ENCODE results near the gene DUSP10.

The DUSP10 gene

GRCh38 chr1:221717485-221717853 is 24.4 kb downstream of the DUSP10 start:
- no peak for TF ChIP-seq CTCF (IDR thresholded peaks at IDR 0.05; ENCODE audit: low read depth, low read length)
- no peak for DNase-seq
- H3K27ac ChIP-seq: no peak overlapping the region
- H3K9me3 ChIP-seq (ENCODE audit: severe bottlenecking): no peaks in the 10 kb centered on the region
- no peaks in the 10 kb centered on the region for H3K36me3 ChIP-seq
- no peaks in the 10 kb centered on the region for H3K27me3 ChIP-seq (ENCODE audit: insufficient read depth, low read depth, severe bottlenecking)
- H3K4me3 ChIP-seq (ENCODE audit: low read depth, low read length): no peak overlapping the region

GRCh38 chr1:221716713-221717484 is 25.0 kb downstream of the DUSP10 start:
- DNase-seq: no peak
- Histone ChIP-seq H3K27me3 (ENCODE audit: insufficient read depth, low read depth, severe bottlenecking) (no peaks in the 10 kb centered on the region), H3K9me3 (ENCODE audit: severe bottlenecking) (no peaks in the 10 kb centered on the region), H3K27ac (no peak overlapping the region), H3K36me3 (no peaks in the 10 kb centered on the region), H3K4me3 (ENCODE audit: low read depth, low read length) (no peak overlapping the region)
- no peak for TF ChIP-seq CTCF (IDR thresholded peaks at IDR 0.05; ENCODE audit: low read depth, low read length)

- Histone ChIP-seq H3K9me3 (ENCODE audit: severe bottlenecking) (no peaks in the 10 kb centered on the region), H3K36me3 (no peaks in the 10 kb centered on the region), H3K27me3 (ENCODE audit: insufficient read depth, low read depth, severe bottlenecking) (no peaks in the 10 kb centered on the region), H3K4me3 (ENCODE audit: low read depth, low read length) (no peak overlapping the region), H3K27ac (no peak overlapping the region)
- no peak for DNase-seq
- TF ChIP-seq CTCF (IDR thresholded peaks at IDR 0.05; ENCODE audit: low read depth, low read length): no peak
Observed at GRCh38 chr1:221715321-221716169, 26.3 kb downstream of the DUSP10 start.

GRCh38 chr1:221714227-221715152 is 27.4 kb downstream of the DUSP10 start:
- Histone ChIP-seq H3K36me3 (no peaks in the 10 kb centered on the region), H3K27me3 (ENCODE audit: insufficient read depth, low read depth, severe bottlenecking) (no peaks in the 10 kb centered on the region), H3K27ac (no peak overlapping the region), H3K9me3 (ENCODE audit: severe bottlenecking) (no peaks in the 10 kb centered on the region), H3K4me3 (ENCODE audit: low read depth, low read length) (no peak overlapping the region)
- no peak for DNase-seq
- no peak for TF ChIP-seq CTCF (IDR thresholded peaks at IDR 0.05; ENCODE audit: low read depth, low read length)

GRCh38 chr1:221712776-221713431 is 29.0 kb downstream of the DUSP10 start:
- DNase-seq: no peak
- H3K27me3 ChIP-seq (ENCODE audit: insufficient read depth, low read depth, severe bottlenecking): no peaks in the 10 kb centered on the region
- no peak overlapping the region for H3K27ac ChIP-seq
- no peaks in the 10 kb centered on the region for H3K9me3 ChIP-seq (ENCODE audit: severe bottlenecking)
- no peak for TF ChIP-seq CTCF (IDR thresholded peaks at IDR 0.05; ENCODE audit: low read depth, low read length)
- H3K4me3 ChIP-seq (ENCODE audit: low read depth, low read length): no peak overlapping the region
- H3K36me3 ChIP-seq: no peaks in the 10 kb centered on the region
